ENCODE data around the gene CHD8. TPM values are rescaled to one million over a fixed set of nuclear protein-coding genes. Genes with fewer than 3 reads are reported as not detected.

The CHD8 gene
- total and polyA plus RNA-seq, 2 of the 13 experiments (the other 11 are each of a cell fraction or from before 2014, with no cell fraction given) = 35.1 to 79.6 TPM

DNA sequence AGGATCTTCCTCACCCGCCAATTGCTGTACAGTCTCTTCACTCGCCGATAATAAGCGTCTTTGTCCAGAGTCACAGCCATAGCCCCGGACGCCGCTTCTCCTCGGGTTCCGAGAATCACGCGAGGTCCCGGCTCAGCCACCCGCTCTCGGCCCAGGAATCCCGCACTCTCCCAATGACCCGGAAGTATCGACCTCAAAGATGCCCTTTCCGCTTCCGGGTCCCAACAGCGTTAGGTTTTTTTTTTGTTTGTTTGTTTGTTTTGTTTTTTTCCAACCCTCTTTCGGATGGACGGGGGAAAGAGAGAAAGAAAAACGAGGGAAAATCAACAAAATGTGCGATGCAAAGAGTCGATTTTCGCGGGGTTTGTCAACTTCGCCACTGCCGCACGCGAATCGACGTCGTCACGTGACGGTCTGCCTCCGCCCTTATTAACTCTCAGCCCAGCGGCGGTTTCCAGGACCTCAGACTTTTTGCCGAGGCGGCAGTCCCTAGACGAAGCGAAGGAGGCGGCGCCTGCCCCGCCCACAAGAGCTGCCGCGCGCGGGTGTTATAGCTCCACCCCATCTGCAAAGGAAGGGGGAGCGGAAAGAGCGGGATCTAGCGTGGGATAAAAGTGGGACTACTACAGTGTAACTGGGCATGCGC lies 72.0 kb downstream of the CHD8 start, which contains the start of gene SUPT16H (continued):
- TF ChIP-seq, protein P1, sequence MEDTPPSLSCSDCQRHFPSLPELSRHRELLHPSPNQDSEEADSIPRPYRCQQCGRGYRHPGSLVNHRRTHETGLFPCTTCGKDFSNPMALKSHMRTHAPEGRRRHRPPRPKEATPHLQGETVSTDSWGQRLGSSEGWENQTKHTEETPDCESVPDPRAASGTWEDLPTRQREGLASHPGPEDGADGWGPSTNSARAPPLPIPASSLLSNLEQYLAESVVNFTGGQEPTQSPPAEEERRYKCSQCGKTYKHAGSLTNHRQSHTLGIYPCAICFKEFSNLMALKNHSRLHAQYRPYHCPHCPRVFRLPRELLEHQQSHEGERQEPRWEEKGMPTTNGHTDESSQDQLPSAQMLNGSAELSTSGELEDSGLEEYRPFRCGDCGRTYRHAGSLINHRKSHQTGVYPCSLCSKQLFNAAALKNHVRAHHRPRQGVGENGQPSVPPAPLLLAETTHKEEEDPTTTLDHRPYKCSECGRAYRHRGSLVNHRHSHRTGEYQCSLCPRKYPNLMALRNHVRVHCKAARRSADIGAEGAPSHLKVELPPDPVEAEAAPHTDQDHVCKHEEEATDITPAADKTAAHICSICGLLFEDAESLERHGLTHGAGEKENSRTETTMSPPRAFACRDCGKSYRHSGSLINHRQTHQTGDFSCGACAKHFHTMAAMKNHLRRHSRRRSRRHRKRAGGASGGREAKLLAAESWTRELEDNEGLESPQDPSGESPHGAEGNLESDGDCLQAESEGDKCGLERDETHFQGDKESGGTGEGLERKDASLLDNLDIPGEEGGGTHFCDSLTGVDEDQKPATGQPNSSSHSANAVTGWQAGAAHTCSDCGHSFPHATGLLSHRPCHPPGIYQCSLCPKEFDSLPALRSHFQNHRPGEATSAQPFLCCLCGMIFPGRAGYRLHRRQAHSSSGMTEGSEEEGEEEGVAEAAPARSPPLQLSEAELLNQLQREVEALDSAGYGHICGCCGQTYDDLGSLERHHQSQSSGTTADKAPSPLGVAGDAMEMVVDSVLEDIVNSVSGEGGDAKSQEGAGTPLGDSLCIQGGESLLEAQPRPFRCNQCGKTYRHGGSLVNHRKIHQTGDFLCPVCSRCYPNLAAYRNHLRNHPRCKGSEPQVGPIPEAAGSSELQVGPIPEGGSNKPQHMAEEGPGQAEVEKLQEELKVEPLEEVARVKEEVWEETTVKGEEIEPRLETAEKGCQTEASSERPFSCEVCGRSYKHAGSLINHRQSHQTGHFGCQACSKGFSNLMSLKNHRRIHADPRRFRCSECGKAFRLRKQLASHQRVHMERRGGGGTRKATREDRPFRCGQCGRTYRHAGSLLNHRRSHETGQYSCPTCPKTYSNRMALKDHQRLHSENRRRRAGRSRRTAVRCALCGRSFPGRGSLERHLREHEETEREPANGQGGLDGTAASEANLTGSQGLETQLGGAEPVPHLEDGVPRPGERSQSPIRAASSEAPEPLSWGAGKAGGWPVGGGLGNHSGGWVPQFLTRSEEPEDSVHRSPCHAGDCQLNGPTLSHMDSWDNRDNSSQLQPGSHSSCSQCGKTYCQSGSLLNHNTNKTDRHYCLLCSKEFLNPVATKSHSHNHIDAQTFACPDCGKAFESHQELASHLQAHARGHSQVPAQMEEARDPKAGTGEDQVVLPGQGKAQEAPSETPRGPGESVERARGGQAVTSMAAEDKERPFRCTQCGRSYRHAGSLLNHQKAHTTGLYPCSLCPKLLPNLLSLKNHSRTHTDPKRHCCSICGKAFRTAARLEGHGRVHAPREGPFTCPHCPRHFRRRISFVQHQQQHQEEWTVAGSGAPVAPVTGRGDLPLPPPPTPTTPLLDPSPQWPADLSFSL (CRISPR knock-in tag; IDR thresholded peaks at IDR 0.05) = no peak
- TF ChIP-seq SMYD3 (CRISPR knock-in tag; IDR thresholded peaks at IDR 0.05) = no peak; the same call in none of the 2 replicates
- 0 out of 2 replicates have a peak, but pooled peaks have one; percentile 6 for TF ChIP-seq NFE2L1 (CRISPR knock-in tag; IDR thresholded peaks at IDR 0.05; ENCODE audit: borderline replicate concordance)
- TF ChIP-seq, protein P2, sequence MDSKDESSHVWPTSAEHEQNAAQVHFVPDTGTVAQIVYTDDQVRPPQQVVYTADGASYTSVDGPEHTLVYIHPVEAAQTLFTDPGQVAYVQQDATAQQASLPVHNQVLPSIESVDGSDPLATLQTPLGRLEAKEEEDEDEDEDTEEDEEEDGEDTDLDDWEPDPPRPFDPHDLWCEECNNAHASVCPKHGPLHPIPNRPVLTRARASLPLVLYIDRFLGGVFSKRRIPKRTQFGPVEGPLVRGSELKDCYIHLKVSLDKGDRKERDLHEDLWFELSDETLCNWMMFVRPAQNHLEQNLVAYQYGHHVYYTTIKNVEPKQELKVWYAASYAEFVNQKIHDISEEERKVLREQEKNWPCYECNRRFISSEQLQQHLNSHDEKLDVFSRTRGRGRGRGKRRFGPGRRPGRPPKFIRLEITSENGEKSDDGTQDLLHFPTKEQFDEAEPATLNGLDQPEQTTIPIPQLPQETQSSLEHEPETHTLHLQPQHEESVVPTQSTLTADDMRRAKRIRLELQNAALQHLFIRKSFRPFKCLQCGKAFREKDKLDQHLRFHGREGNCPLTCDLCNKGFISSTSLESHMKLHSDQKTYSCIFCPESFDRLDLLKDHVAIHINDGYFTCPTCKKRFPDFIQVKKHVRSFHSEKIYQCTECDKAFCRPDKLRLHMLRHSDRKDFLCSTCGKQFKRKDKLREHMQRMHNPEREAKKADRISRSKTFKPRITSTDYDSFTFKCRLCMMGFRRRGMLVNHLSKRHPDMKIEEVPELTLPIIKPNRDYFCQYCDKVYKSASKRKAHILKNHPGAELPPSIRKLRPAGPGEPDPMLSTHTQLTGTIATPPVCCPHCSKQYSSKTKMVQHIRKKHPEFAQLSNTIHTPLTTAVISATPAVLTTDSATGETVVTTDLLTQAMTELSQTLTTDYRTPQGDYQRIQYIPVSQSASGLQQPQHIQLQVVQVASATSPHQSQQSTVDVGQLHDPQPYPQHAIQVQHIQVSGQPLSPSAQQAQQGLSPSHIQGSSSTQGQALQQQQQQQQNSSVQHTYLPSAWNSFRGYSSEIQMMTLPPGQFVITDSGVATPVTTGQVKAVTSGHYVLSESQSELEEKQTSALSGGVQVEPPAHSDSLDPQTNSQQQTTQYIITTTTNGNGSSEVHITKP (CRISPR knock-in tag; IDR thresholded peaks at IDR 0.05; ENCODE audit: low read depth) = 0 out of 2 replicates have a peak, but pooled peaks have one; percentile 48
- TF ChIP-seq HNF4G (IDR thresholded peaks at IDR 0.05; ENCODE audit: borderline replicate concordance, low read depth, low read length) = peak; percentile 16; the same call in 1 of the 2 replicates
- TF ChIP-seq HNF4G (CRISPR knock-in tag; IDR thresholded peaks at IDR 0.05; ENCODE audit: borderline replicate concordance, low read depth) = 0 out of 2 replicates have a peak, but pooled peaks have one; percentile 56
- TF ChIP-seq ZNF326 (CRISPR knock-in tag; IDR thresholded peaks at IDR 0.05; ENCODE audit: borderline replicate concordance) = no peak
- 0 out of 2 replicates have a peak, but pooled peaks have one; percentile 5 for TF ChIP-seq ZNF557 (CRISPR knock-in tag; IDR thresholded peaks at IDR 0.05)
- TF ChIP-seq, protein P3, sequence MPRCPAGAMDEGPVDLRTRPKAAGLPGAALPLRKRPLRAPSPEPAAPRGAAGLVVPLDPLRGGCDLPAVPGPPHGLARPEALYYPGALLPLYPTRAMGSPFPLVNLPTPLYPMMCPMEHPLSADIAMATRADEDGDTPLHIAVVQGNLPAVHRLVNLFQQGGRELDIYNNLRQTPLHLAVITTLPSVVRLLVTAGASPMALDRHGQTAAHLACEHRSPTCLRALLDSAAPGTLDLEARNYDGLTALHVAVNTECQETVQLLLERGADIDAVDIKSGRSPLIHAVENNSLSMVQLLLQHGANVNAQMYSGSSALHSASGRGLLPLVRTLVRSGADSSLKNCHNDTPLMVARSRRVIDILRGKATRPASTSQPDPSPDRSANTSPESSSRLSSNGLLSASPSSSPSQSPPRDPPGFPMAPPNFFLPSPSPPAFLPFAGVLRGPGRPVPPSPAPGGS (CRISPR knock-in tag; IDR thresholded peaks at IDR 0.05) = peak; percentile 69; the same call in 1 of the 2 replicates
- TF ChIP-seq, protein P4, sequence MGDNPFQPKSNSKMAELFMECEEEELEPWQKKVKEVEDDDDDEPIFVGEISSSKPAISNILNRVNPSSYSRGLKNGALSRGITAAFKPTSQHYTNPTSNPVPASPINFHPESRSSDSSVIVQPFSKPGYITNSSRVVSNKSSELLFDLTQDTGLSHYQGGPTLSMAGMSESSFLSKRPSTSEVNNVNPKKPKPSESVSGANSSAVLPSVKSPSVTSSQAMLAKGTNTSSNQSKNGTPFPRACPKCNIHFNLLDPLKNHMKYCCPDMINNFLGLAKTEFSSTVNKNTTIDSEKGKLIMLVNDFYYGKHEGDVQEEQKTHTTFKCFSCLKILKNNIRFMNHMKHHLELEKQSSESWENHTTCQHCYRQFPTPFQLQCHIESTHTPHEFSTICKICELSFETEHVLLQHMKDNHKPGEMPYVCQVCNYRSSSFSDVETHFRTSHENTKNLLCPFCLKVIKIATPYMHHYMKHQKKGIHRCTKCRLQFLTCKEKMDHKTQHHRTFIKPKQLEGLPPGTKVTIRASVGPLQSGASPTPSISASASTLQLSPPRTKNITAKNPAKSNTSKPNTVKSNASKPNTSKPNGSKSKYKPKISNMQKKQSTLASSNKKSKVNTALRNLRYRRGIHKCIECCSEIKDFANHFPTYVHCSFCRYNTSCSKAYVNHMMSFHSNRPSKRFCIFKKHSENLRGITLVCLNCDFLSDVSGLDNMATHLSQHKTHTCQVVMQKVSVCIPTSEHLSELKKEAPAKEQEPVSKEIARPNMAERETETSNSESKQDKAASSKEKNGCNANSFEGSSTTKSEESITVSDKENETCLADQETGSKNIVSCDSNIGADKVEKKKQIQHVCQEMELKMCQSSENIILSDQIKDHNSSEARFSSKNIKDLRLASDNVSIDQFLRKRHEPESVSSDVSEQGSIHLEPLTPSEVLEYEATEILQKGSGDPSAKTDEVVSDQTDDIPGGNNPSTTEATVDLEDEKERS (CRISPR knock-in tag; IDR thresholded peaks at IDR 0.05) = peak; percentile 56
- TF ChIP-seq SOX13 (IDR thresholded peaks at IDR 0.05) = 0 out of 2 replicates have a peak, but pooled peaks have one; percentile 53
- TF ChIP-seq SOX13 (CRISPR knock-in tag; conservative IDR thresholded peaks at IDR 0.05 in 1 of 2, IDR thresholded peaks at IDR 0.05 in 1 of 2) = peak in 1 of 2 experiments; percentile 33; a peak in 3 of 4 replicates
- TF ChIP-seq ZNF773 (CRISPR knock-in tag; IDR thresholded peaks at IDR 0.05; ENCODE audit: borderline replicate concordance) = peak; percentile 61; the same call in 1 of the 2 replicates
